SU-DHL-6 (cell line): ENCODE data around the gene GPX1.

Experiments
- CTCF ChIP-seq: fragments of 200-600 bp; sonication (generic); IDR thresholded peaks from one replicate; pipeline ENCODE4 v1.5.1; 2017; ENCODE audit warnings: antibody characterized with exemption, mild to moderate bottlenecking, low read length, moderate library complexity; ENCODE audit not compliant: insufficient read depth, poor library complexity, severe bottlenecking
- EZH2phosphoT487 ChIP-seq: fragments of 200-600 bp; sonication (generic), shearing (Covaris generic); conservative IDR thresholded peaks from 2 replicates; pipeline ENCODE4 v1.6.1; 2018; ENCODE audit warnings: mild to moderate bottlenecking, antibody characterized with exemption, low read length, moderate library complexity, mixed read lengths

GRCh38 chr3:49385617-49386016 is 27.5 kb upstream of the GPX1 start:
- TF ChIP-seq EZH2phosphoT487 (no peak), CTCF (no peak)
